Coronary artery (tissue), 2 donors: ENCODE results near the gene GRAMD4.

ENCODE experiments used
- DNase-seq: peaks from one replicate; pipeline ENCODE4 v3.0.0-alpha.2; 2017; ENCODE audit warnings: low spot score
- H3K27ac ChIP-seq, 2 donors: fragments of 200-600 bp; sonication (generic); one replicate each; pipeline ENCODE4 v1.5.1; 2016 to 2019
- H3K4me3 ChIP-seq: fragments of 200-600 bp; sonication (generic); 2 replicates; pipeline ENCODE4 v1.5.1; 2016; ENCODE audit warnings: mild to moderate bottlenecking, moderate library complexity
- CTCF ChIP-seq: fragments of 200-600 bp; sonication (generic); IDR thresholded peaks from one replicate; pipeline ENCODE4 v1.5.1; 2019; ENCODE audit warnings: antibody characterized with exemption

The GRAMD4 gene

GRCh38 chr22:46622081-46622521, 1.9 kb downstream of the GRAMD4 start:
- Histone ChIP-seq H3K27ac (peak overlapping the region in 1 of 2 donors; percentile 31), H3K4me3 (no peak overlapping the region)
- peak; percentile 72 for DNase-seq
- no peak for TF ChIP-seq CTCF

GRCh38 chr22:46625113-46625842, 5.1 kb downstream of the GRAMD4 start:
- peak; percentile 62 for DNase-seq
- H3K27ac ChIP-seq, result no peak overlapping the region
- no peak for TF ChIP-seq CTCF
- H3K4me3 ChIP-seq, result no peak overlapping the region

GRCh38 chr22:46625843-46626349, 5.7 kb downstream of the GRAMD4 start:
- no peak for TF ChIP-seq CTCF
- no peak for DNase-seq
- H3K27ac ChIP-seq, result no peak overlapping the region
- no peak overlapping the region for H3K4me3 ChIP-seq

GRCh38 chr22:46626356-46626755, 6.2 kb downstream of the GRAMD4 start:
- Histone ChIP-seq H3K27ac (no peak overlapping the region), H3K4me3 (no peak overlapping the region)
- DNase-seq, result no peak
- no peak for TF ChIP-seq CTCF

- H3K4me3 ChIP-seq, result no peak overlapping the region
- no peak overlapping the region for H3K27ac ChIP-seq
- no peak for TF ChIP-seq CTCF
- no peak for DNase-seq
Observed at GRCh38 chr22:46626911-46627805, 7.0 kb downstream of the GRAMD4 start.

GRCh38 chr22:46627806-46628482, 7.8 kb downstream of the GRAMD4 start:
- H3K27ac ChIP-seq, result no peak overlapping the region
- no peak for TF ChIP-seq CTCF
- no peak for DNase-seq
- H3K4me3 ChIP-seq, result no peak overlapping the region
